ENCODE data around the gene PRR14. TPM values are rescaled to one million over a fixed set of nuclear protein-coding genes. Genes with fewer than 3 reads are reported as not detected.

The PRR14 gene
- total and polyA plus RNA-seq, 2 experiments from 2014 or later, result 6.6 to 18.7 TPM

GRCh38 chr16:30606004-30606403 is 44.8 kb upstream of the PRR14 start:
- peaks cover 4% of the 10 kb centered on the region for H3K4me1 ChIP-seq (ENCODE audit: insufficient read depth)

GRCh38 chr16:30609002-30609925 is 41.5 kb upstream of the PRR14 start:
- 15% methylated on average over 39 of the region's 40 CpGs for WGBS (ENCODE audit: low lambda C conversion rate, missing lambda C conversion rate)
- peak overlapping the region; percentile 90 for H3K4me3 ChIP-seq
- peak overlapping the region; percentile 97 for H3K27ac ChIP-seq
- no peaks in the 10 kb centered on the region for H4K20me1 ChIP-seq (ENCODE audit: insufficient read depth, poor library complexity, severe bottlenecking)
- H3K4me2 ChIP-seq, result peak overlapping the region; percentile 90
- H2AFZ ChIP-seq, result peak overlapping the region; percentile 97
- TF ChIP-seq EZH2phosphoT487 (IDR thresholded peaks at IDR 0.05; ENCODE audit: low read depth, severe bottlenecking, unreplicated experiment) (no peak), CTCF (IDR thresholded peaks at IDR 0.05; ENCODE audit: poor library complexity) (no peak), EZH2 (IDR thresholded peaks at IDR 0.05; ENCODE audit: borderline replicate concordance) (no peak)
- H3K79me2 ChIP-seq, result peaks cover 23% of the 10 kb centered on the region
- H3K4me1 ChIP-seq (ENCODE audit: insufficient read depth), result peaks cover 4% of the 10 kb centered on the region
- no peaks in the 10 kb centered on the region for H3K9me2 ChIP-seq (replicated peaks; ENCODE audit: insufficient read depth)
- no peaks in the 10 kb centered on the region for H3K36me3 ChIP-seq (replicated peaks; ENCODE audit: insufficient read depth, low read depth)
- no peaks in the 10 kb centered on the region for H3K27me3 ChIP-seq
- peak; percentile 69 for DNase-seq (ENCODE audit: low spot score)
- no peaks in the 10 kb centered on the region for H3K9me3 ChIP-seq (ENCODE audit: low read depth)

More at GRCh38 chr16:30606004-30606403, 44.8 kb upstream of the PRR14 start:
- no peak overlapping the region for H3K4me2 ChIP-seq
- peaks cover 23% of the 10 kb centered on the region for H3K79me2 ChIP-seq
- no peaks in the 10 kb centered on the region for H3K36me3 ChIP-seq (replicated peaks; ENCODE audit: insufficient read depth, low read depth)
- TF ChIP-seq EZH2phosphoT487 (IDR thresholded peaks at IDR 0.05; ENCODE audit: low read depth, severe bottlenecking, unreplicated experiment), result no peak
- no peak for TF ChIP-seq EZH2 (IDR thresholded peaks at IDR 0.05; ENCODE audit: borderline replicate concordance)
- no peak for TF ChIP-seq CTCF (IDR thresholded peaks at IDR 0.05; ENCODE audit: poor library complexity)
- 100% methylated on average over 3 of the region's 3 CpGs for WGBS (ENCODE audit: low lambda C conversion rate, missing lambda C conversion rate)
- H3K27ac ChIP-seq, result no peak overlapping the region
- H4K20me1 ChIP-seq (ENCODE audit: insufficient read depth, poor library complexity, severe bottlenecking), result no peaks in the 10 kb centered on the region
- H2AFZ ChIP-seq, result no peak overlapping the region
- H3K4me3 ChIP-seq, result no peak overlapping the region
- H3K9me3 ChIP-seq (ENCODE audit: low read depth), result no peaks in the 10 kb centered on the region
- DNase-seq (ENCODE audit: low spot score), result no peak
- no peaks in the 10 kb centered on the region for H3K9me2 ChIP-seq (replicated peaks; ENCODE audit: insufficient read depth)
- H3K27me3 ChIP-seq, result no peaks in the 10 kb centered on the region

- Histone ChIP-seq H3K4me1 (ENCODE audit: insufficient read depth) (peaks cover 4% of the 10 kb centered on the region), H3K27ac (peak within 1 kb of the TSS; percentile 97), H3K4me3 (peak within 1 kb of the TSS; percentile 90), H3K36me3 (replicated peaks; ENCODE audit: insufficient read depth, low read depth) (no peaks in the 10 kb centered on the region), H3K4me2 (peak within 1 kb of the TSS; percentile 90), H3K79me2 (peaks cover 23% of the 10 kb centered on the region), H4K20me1 (ENCODE audit: insufficient read depth, poor library complexity, severe bottlenecking) (no peaks in the 10 kb centered on the region), H3K27me3 (no peaks in the 10 kb centered on the region), H3K9me3 (ENCODE audit: low read depth) (no peaks in the 10 kb centered on the region), H2AFZ (peak within 1 kb of the TSS; percentile 97), H3K9me2 (replicated peaks; ENCODE audit: insufficient read depth) (no peaks in the 10 kb centered on the region)
- 2% methylated on average over 63 of the region's 63 CpGs for WGBS (ENCODE audit: low lambda C conversion rate, missing lambda C conversion rate)
- TF ChIP-seq CTCF (IDR thresholded peaks at IDR 0.05; ENCODE audit: poor library complexity) (no peak), EZH2 (IDR thresholded peaks at IDR 0.05; ENCODE audit: borderline replicate concordance) (no peak), EZH2phosphoT487 (IDR thresholded peaks at IDR 0.05; ENCODE audit: low read depth, severe bottlenecking, unreplicated experiment) (no peak)
- peak; percentile 97 for DNase-seq (ENCODE audit: low spot score)
These were observed 40.6 kb upstream of the PRR14 start, which contains the start of gene ZNF689 for GRCh38 chr16:30609926-30610839. Gene ZNF689, minus strand, starts transcription at chr16:30610389. Its CDS starts 348 bp downstream, at chr16:30610041.
